Loucy (cell line): ENCODE results near the gene ST13.
"Not testable (repeated sequence)": the region's sequence is repeated elsewhere in the genome, so short reads cannot be mapped to it uniquely, and the experiment has no call there.

ENCODE experiments used
- H2AFZ ChIP-seq: fragments of 200-600 bp; sonication (generic); 2 replicates; pipeline ENCODE4 v1.6.0; 2016; ENCODE audit warnings: antibody characterized with exemption, mild to moderate bottlenecking, low read length, moderate library complexity
- H3F3A ChIP-seq: fragments of 200-600 bp; 2 replicates; pipeline ENCODE4 v1.6.0; 2016; ENCODE audit warnings: antibody characterized with exemption, low read depth, mild to moderate bottlenecking
- H3K27me3 ChIP-seq: fragments of 200-600 bp; sonication (generic); 2 replicates; pipeline ENCODE4 v1.6.1; 2014; ENCODE audit warnings: low read length, mild to moderate bottlenecking; ENCODE audit not compliant: insufficient read depth, poor library complexity, severe bottlenecking
- H3K36me3 ChIP-seq: fragments of 200-600 bp; sonication (generic); 2 replicates; pipeline ENCODE4 v1.6.1; 2016; ENCODE audit warnings: low read length; ENCODE audit not compliant: insufficient read depth
- H3K4me1 ChIP-seq: fragments of 200-600 bp; sonication (generic); 2 replicates; pipeline ENCODE4 v1.5.1; 2014; ENCODE audit warnings: low read length, mild to moderate bottlenecking; ENCODE audit not compliant: insufficient read depth, poor library complexity, severe bottlenecking
- H3K4me2 ChIP-seq: fragments of 200-600 bp; sonication (generic); 2 replicates; pipeline ENCODE4 v1.6.0; 2014; ENCODE audit warnings: antibody characterized with exemption, low read length, low read depth, mild to moderate bottlenecking; ENCODE audit not compliant: poor library complexity, severe bottlenecking
- H3K4me3 ChIP-seq: fragments of 200-600 bp; sonication (generic); 2 replicates; pipeline ENCODE4 v1.5.1; 2014; ENCODE audit warnings: low read length, mild to moderate bottlenecking, mixed read lengths; ENCODE audit not compliant: poor library complexity, severe bottlenecking
- H3K79me2 ChIP-seq: fragments of 200-600 bp; sonication (generic); 2 replicates; pipeline ENCODE4 v1.6.1; 2014; ENCODE audit warnings: low read length; ENCODE audit not compliant: insufficient read depth
- H3K9ac ChIP-seq: fragments of 200-600 bp; sonication (generic); 2 replicates; pipeline ENCODE4 v1.6.0; 2014; ENCODE audit warnings: mild to moderate bottlenecking, low read depth, low read length, moderate library complexity; ENCODE audit not compliant: poor library complexity, severe bottlenecking
- H3K9me2 ChIP-seq: fragments of 200-600 bp; sonication (generic); replicated peaks from 2 replicates; pipeline ENCODE4 v1.6.1; 2016; ENCODE audit warnings: low read depth, low read length, mixed read lengths
- H3K9me3 ChIP-seq: fragments of 200-600 bp; sonication (generic); 2 replicates; pipeline ENCODE4 v1.6.1; 2014; ENCODE audit warnings: mild to moderate bottlenecking, antibody characterized with exemption, low read length, low read depth; ENCODE audit not compliant: insufficient read depth
- H4K20me1 ChIP-seq: fragments of 200-600 bp; sonication (generic); 2 replicates; pipeline ENCODE4 v1.6.0; 2014; ENCODE audit warnings: antibody characterized with exemption, low read length, mild to moderate bottlenecking; ENCODE audit not compliant: insufficient read depth, poor library complexity, severe bottlenecking
- EZH2phosphoT487 ChIP-seq: fragments of 200-600 bp; IDR thresholded peaks from 2 replicates; pipeline ENCODE4 v1.6.1; 2018; ENCODE audit warnings: antibody characterized with exemption, mild to moderate bottlenecking, moderate library complexity, borderline replicate concordance
- TF ChIP-seq, protein P1 (sequence below): fragments of 200-600 bp; sonication (generic); conservative IDR thresholded peaks from 2 replicates; pipeline ENCODE4 v1.5.1; 2014; ENCODE audit warnings: mild to moderate bottlenecking, antibody characterized with exemption, low read length

Gene ST13

DNA sequence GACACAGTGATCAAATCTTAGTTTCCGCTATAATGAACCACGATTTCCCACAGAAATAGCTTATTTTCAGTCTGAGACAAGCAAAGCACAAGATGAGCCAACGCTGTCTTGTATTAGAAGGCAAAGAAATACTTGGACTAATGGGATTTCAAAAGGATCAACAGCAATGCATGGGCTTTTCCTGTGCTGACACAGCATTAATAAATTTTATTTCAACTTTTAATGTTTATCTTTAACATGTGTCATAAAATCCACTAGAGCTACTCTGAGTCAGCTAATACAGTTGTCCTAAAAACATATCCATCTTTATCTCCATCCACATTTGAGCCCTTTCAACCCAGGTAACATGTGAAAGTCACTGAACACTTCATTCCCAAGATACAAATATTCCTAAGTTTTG is 21.8 kb downstream of the ST13 start:
- Histone ChIP-seq H3K4me3 (no peak overlapping the region), H3K36me3 (peaks cover 87% of the 10 kb centered on the region), H2AFZ (no peak overlapping the region), H3K4me1 (no peaks in the 10 kb centered on the region), H4K20me1 (peaks cover 4% of the 10 kb centered on the region), H3K9me2 (no peaks in the 10 kb centered on the region), H3K4me2 (no peak overlapping the region), H3K27me3 (no peaks in the 10 kb centered on the region), H3F3A (no peaks in the 10 kb centered on the region), H3K79me2 (peaks cover 25% of the 10 kb centered on the region), H3K9ac (no peak overlapping the region), H3K9me3 (no peaks in the 10 kb centered on the region)
- no peak for TF ChIP-seq EZH2phosphoT487
- TF ChIP-seq, protein P1, sequence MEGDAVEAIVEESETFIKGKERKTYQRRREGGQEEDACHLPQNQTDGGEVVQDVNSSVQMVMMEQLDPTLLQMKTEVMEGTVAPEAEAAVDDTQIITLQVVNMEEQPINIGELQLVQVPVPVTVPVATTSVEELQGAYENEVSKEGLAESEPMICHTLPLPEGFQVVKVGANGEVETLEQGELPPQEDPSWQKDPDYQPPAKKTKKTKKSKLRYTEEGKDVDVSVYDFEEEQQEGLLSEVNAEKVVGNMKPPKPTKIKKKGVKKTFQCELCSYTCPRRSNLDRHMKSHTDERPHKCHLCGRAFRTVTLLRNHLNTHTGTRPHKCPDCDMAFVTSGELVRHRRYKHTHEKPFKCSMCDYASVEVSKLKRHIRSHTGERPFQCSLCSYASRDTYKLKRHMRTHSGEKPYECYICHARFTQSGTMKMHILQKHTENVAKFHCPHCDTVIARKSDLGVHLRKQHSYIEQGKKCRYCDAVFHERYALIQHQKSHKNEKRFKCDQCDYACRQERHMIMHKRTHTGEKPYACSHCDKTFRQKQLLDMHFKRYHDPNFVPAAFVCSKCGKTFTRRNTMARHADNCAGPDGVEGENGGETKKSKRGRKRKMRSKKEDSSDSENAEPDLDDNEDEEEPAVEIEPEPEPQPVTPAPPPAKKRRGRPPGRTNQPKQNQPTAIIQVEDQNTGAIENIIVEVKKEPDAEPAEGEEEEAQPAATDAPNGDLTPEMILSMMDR = no peak

DNA sequence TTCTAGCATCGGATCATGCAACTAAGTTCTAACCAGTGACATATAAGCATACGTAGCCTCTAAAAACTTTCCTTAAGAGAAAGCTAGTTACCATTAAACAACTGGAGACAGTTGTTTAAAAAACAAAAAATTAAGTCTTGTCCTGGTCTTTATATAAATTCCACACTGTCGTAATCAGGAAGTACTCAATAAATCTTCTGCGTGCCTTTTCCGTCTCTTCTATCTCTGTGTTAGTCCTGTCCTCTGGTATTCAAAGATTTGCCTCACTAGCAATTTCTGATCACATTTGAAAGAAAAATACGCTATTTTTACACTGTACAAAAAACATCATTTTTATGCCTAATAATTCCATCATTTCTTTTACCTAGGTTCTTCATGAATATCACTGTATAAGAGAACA is 27.3 kb downstream of the ST13 start:
- Histone ChIP-seq H3K9ac (no peak overlapping the region), H3K36me3 (peaks cover 79% of the 10 kb centered on the region), H2AFZ (no peak overlapping the region), H3K27me3 (no peaks in the 10 kb centered on the region), H3K4me2 (no peak overlapping the region), H3K9me2 (no peaks in the 10 kb centered on the region), H3K4me1 (no peaks in the 10 kb centered on the region), H3F3A (no peaks in the 10 kb centered on the region), H3K79me2 (no peaks in the 10 kb centered on the region), H3K9me3 (no peaks in the 10 kb centered on the region), H3K4me3 (no peak overlapping the region), H4K20me1 (no peaks in the 10 kb centered on the region)
- TF ChIP-seq, protein P1 = no peak
- TF ChIP-seq EZH2phosphoT487 = no peak

DNA sequence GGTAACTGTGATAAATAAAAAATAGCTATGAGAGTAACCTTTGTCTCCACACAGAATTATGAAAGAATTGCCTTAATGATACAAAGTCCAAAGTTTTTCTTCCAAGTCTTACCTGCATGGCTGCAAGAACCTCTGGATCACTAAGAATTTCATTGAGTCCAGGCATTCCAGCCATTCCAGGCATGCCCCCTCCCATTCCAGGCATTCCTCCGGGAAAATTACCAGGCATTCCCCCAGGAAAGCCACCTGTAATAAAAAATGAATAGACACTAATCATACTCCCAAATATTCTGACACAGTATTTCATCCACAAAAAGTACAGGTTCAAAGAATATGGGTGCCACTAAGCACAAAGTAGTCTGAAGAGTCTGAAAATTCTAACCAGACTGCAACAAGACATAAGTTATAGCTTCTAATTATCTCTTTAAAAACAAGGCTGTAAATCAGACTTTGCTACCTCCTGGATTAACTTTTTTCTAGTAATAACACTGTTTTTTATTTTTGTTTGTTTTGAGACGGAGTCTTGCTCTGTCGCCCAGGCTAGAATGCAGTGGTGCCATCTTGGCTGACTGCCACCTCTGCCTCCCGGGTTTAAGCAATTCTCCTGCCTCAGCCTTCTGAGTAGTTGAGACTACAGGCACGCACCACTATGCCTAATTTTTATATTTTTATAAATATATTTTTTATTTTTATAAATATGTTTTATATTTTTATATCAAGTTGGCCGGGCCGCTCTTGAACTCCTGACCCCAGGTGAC is 29.3 kb downstream of the ST13 start:
- H3K4me1 ChIP-seq = no peaks in the 10 kb centered on the region
- TF ChIP-seq, protein P1 = no peak
- no peak for TF ChIP-seq EZH2phosphoT487
- H3K79me2 ChIP-seq = no peaks in the 10 kb centered on the region
- H3K4me2 ChIP-seq = no peak overlapping the region
- no peaks in the 10 kb centered on the region for H4K20me1 ChIP-seq
- H3K9me3 ChIP-seq = no peaks in the 10 kb centered on the region
- no peaks in the 10 kb centered on the region for H3K27me3 ChIP-seq
- H3K9ac ChIP-seq = no peak overlapping the region
- peaks cover 78% of the 10 kb centered on the region for H3K36me3 ChIP-seq
- H2AFZ ChIP-seq = no peak overlapping the region
- H3F3A ChIP-seq = no peaks in the 10 kb centered on the region
- no peaks in the 10 kb centered on the region for H3K9me2 ChIP-seq
- no peak overlapping the region for H3K4me3 ChIP-seq

DNA sequence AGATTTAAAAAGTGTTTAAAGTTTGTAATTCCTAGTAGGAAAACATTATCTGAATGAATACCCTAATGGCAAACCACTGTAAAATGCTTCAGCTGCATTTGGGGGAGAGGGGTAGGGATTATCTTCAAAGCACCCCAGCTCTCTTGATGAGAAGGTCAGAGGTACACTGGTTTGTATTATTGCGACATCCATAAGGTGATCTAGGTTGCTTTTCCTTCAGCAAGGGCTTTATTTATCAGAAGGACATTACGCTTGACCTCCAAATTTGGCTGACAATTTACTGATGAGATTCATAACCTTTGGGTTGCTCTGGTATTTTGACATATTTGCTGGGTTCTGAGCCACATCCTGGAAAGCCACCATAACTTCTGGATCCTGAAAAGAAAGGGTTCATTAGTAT is 30.1 kb downstream of the ST13 start:
- H3K4me1 ChIP-seq, H4K20me1 ChIP-seq, H3K4me3 ChIP-seq, H3K9me2 ChIP-seq, H2AFZ ChIP-seq, H3F3A ChIP-seq, H3K27me3 ChIP-seq, H3K79me2 ChIP-seq, H3K9me3 ChIP-seq, H3K4me2 ChIP-seq, H3K9ac ChIP-seq: not testable (repeated sequence)
- H3K36me3 ChIP-seq = peaks cover 70% of the 10 kb centered on the region
